Activated CD8-positive, alpha-beta memory T cell treated with anti-CD3 and anti-CD28 coated beads for 4 hours (primary cell): Measurements from ENCODE around the gene NAT14.

ENCODE experiments used
- DNase-seq, 2 donors: peaks; one replicate each; pipeline ENCODE4 v3.0.0-alpha.2; 2020; ENCODE audit warnings: low read depth in 2 of 2

Gene NAT14

GRCh38 chr19:55471266-55471665, 13.7 kb upstream of the NAT14 start:
- no peak for DNase-seq

GRCh38 chr19:55472463-55472862, 12.5 kb upstream of the NAT14 start:
- no peak for DNase-seq

- DNase-seq = no peak
Measured at GRCh38 chr19:55473225-55474012, 11.6 kb upstream of the NAT14 start.

- no peak for DNase-seq
Measured at GRCh38 chr19:55474269-55475265, 10.4 kb upstream of the NAT14 start.

- peak; percentile 96 to 97 for DNase-seq
Measured at GRCh38 chr19:55476100-55476775, 8.8 kb upstream of the NAT14 start, which contains the start of gene ZNF628. TSS of gene ZNF628 (plus strand) at chr19:55476617. CDS start at chr19:55479911, 3,294 bp downstream.

- no peak for DNase-seq
Measured at GRCh38 chr19:55477905-55478304, 7.1 kb upstream of the NAT14 start.

GRCh38 chr19:55478364-55478763, 6.6 kb upstream of the NAT14 start:
- no peak for DNase-seq

GRCh38 chr19:55479045-55479444, 5.9 kb upstream of the NAT14 start:
- DNase-seq = no peak

- no peak for DNase-seq
Measured at GRCh38 chr19:55479451-55480230, 5.3 kb upstream of the NAT14 start.

- DNase-seq = no peak
Measured at GRCh38 chr19:55481148-55481793, 3.7 kb upstream of the NAT14 start.

- DNase-seq = no peak
Measured at GRCh38 chr19:55481794-55482155, 3.2 kb upstream of the NAT14 start.

GRCh38 chr19:55482156-55482961, 2.6 kb upstream of the NAT14 start:
- no peak for DNase-seq

GRCh38 chr19:55482967-55483705, 1.9 kb upstream of the NAT14 start:
- no peak for DNase-seq

GRCh38 chr19:55483706-55484592, 1.0 kb upstream of the NAT14 start:
- no peak for DNase-seq

- DNase-seq = no peak
Measured at GRCh38 chr19:55485439-55486011, 537 bp downstream of the NAT14 start.

GRCh38 chr19:55486043-55486970, 1.3 kb downstream of the NAT14 start:
- DNase-seq = no peak
